GM18868 (cell line): ENCODE results near the gene AKT3.
A peak's percentile ranks its signal among the peaks of the same experiment; 100 is the strongest.

Experiments
- ATAC-seq: cut with Tn5 transposase; IDR thresholded peaks from one replicate; pipeline ENCODE4 v1.9.1; 2021; ENCODE audit warnings: mild to moderate bottlenecking, moderate library complexity; ENCODE audit not compliant: unreplicated experiment

AKT3 gene

DNA sequence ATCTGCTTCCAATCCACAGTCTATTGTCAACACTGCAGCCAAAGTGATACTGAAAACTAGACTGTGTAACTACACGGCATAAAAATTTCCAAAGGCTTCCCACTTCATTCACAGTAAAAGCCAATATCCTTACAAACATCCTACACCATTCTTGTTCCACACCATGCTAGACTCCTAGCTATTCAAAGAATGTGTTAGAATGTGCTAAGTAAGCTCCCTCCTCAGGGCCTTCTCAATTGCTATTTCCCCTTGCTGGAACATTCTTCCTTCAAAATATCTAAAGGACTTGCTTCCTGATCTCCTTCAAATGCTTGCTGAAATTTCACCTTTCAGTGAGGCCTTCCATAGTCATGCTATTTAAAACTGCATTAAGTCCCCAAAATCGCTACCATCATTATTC, 228.1 kb downstream of the AKT3 start:
- no peak for ATAC-seq

GRCh38 chr1:243620096-243620495, 229.9 kb downstream of the AKT3 start:
- ATAC-seq, result no peak

- ATAC-seq, result no peak
These were observed 240.3 kb downstream of the AKT3 start for GRCh38 chr1:243609698-243610097.

DNA sequence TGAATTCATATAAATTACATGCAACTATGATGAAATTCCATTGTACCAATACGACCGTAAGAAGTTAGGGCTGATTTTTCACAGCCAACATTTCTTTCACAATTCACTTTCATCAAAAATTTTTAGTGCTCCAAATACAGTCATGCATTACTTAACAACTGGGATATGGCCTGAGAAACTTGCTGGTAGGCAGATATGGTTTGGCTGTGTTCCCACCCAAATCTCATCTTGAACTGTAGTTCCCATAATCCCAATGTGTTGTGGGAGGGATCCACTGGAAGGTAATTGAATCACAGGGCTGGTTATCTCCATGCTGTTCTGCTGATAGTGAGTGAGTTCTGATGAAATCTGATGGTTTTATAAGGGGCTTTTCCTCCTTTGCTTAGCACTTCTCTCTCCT, 244.4 kb downstream of the AKT3 start:
- no peak for ATAC-seq

DNA sequence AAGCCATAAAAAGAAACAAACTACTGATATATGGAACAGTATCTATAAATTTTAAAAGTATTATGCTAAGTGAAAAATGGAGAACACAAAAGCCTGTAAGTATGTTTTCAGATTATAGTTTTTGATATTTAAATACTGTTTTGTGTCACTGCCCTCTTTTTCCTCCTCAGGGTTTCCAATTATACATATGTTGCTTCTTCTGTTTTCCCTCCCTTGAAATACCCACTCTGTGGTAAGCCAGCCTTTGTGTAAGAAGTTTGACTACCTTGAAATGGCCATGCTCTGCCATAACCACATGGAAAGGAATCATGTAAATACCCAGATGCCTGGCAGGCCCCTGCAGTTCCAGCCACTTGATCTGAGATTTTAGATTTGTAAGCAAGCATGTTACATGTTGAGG, 248.3 kb downstream of the AKT3 start:
- ATAC-seq, result no peak

GRCh38 chr1:243598433-243598832, 251.6 kb downstream of the AKT3 start:
- peak; percentile 48 for ATAC-seq

DNA sequence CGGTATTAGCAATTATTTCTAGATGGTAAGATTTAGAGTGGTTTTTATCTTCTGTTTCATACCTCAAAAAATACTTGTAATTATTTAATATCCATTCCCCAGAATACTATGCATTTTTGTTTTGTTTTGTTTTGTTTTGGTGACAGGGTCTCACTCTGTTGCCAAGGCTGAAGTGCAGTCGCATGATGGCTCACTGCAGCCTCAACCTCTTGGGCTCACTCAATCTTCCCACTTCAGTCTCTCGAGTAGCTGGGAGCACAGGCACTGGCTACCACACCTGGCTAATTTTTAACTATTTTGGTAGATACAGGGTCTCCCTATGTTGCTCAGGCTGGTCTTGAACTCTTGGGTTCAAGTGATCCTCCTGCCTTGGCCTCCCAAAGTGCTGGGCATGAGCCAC, 252.7 kb downstream of the AKT3 start:
- no peak for ATAC-seq

DNA sequence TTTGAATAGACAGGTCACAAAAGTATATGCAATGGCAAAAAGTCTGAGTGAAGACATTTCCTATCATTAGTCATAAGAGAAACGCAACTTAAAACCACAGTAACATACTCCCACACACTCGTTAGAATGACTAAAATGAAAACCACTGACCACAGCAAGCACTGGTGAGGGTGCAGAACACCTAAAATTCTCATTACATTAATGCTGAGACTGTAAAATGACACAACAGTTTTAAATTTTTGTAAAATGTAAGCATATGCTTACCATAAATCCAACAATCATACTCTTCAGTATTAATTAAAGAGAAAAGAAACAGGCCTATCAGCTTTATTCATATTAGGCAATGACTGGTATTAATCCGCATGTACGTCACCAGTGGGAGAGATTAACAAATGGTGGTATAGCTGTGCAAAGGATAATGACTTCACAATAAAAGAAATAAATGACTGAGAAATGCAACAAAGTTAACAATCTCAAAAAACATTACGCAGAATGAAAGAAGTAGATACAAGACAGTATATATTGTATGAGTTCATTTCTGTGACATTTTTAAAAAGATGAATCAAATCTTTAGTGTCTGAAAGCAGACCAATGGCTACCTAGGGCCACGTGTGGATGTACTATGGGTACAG, 253.5 kb downstream of the AKT3 start:
- peak; percentile 99 for ATAC-seq

- no peak for ATAC-seq
These were observed 254.4 kb downstream of the AKT3 start for GRCh38 chr1:243595527-243596210.

- no peak for ATAC-seq
These were observed 255.6 kb downstream of the AKT3 start for GRCh38 chr1:243594455-243594854.

DNA sequence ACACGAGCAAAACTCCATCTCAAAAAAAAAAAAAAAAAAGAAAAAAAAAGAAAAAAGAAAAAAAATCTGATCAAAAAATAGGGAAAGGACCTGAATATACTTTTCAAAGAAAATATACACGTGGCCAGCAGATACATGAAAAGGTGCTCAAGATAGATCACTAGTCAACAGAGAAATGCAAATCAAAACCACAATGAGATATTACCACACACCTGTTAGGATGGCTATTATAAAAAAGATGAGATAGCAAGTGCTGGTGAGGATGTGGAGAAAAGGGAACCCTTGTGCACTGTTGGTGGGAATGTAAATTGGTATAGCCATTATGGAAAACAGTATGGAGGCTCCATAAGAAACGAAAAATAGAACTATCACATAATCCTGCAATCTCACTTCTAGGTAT, 260.8 kb downstream of the AKT3 start:
- ATAC-seq, result peak; percentile 66

DNA sequence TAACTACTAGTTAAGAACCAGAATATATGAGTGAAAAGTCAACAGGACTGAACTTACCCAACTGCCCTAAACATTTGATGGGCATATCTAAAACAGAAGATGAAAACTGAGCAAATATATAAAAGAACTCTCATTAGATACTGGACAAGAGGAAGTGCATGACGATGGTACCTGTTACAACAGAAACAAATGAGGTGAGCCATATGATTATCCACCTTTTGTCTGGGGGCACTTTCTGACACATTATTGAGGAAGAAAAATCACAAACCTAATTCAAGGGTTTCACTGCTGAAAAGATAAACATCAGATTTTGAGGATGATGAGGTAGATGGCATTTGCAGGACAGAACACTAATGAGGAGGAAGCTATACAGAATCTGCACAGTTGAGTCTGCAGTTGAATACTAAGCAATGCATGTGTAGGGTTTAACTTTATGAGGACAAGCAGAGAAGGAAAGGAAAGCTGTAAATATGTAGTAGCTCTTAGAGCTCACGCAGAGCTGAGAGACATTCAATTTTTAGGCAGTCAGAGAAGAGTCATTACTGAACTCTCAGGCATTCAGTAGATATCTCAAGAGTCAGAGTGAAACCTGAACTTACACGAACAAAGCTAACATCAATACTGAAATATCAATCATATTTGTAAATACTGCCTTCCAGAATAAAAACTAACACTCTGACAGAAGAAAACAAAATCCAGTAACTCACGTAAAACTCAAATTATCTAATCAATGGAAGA, 262.1 kb downstream of the AKT3 start:
- ATAC-seq, result peak; percentile 96

GRCh38 chr1:243587285-243587684, 262.8 kb downstream of the AKT3 start:
- no peak for ATAC-seq

DNA sequence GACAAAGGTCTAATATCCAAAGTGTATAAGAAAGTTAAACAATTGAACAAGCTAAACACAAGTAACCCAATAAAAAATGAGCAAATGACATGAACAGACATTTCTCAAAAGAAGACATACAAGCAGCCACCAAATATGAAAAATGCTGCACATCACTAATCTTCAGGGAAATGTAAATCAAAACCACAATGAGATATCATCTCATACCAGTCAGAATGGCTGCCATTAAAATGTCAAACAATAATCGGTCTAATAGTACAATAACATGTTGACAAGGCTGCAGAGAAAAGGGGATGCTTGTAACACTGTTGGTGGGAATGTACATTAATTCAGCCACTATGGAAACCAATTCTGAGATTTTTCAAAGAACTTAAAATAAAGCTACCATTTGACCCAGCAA, 264.1 kb downstream of the AKT3 start:
- ATAC-seq, result no peak

GRCh38 chr1:243582326-243582725, 267.7 kb downstream of the AKT3 start:
- no peak for ATAC-seq

GRCh38 chr1:243580984-243581383, 269.1 kb downstream of the AKT3 start:
- no peak for ATAC-seq

DNA sequence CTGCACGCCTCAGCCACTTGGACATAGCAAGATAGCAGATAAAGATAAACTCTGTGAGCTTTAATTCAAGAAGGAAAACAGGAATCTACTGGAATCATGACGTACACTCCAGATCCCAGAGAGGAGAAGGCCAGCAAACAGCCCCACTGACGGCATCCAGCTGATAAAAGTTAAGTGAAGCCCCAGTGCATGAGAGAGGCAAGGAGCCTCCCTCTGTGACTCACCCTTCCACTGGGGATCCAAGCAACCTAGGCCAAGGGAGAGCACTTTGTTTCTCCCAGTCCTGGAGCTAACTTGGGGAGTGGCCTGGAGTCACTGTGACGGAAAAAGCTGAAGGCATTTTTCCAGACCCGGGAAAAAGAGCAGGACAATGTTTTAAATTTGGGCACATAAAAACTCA, 270.0 kb downstream of the AKT3 start:
- ATAC-seq, result no peak

DNA sequence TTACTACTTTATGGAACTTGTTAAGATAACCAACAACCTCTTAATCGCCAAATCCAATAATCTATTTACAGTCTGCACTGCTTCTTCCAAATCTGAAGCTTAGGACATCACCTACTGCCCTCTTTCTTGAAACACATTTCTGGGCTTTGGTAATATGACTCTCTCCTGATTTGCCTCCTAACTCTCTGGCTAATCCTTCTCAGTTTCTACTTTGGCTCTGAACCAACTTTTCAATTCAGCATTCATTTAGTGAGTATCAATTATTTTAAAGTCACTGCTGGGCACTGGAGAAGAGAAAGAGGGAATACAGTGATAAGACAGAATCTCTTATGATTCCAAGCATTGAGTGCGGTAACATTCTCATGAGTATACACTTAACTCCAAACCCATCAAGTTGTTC, 275.0 kb downstream of the AKT3 start:
- no peak for ATAC-seq

DNA sequence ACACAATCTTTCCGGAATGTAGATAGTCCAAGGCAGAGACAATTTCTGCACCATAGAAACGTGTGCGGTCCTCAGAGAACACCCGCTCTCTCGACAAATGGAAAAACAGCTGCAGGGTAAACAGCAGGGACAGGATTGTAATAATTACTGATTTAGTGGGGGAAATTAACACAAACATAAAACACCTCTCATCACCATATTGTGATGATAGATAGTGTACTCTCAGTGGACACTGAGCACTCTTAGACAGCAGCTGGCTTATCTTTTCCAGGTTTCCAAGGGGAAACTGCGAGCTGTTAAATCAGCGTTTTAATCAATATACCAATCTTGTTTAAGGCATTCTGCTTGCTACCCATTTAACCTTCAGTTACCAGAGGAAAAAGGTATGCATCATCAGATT, 277.1 kb downstream of the AKT3 start:
- ATAC-seq, result no peak

GRCh38 chr1:243568793-243569192, 281.2 kb downstream of the AKT3 start:
- no peak for ATAC-seq

DNA sequence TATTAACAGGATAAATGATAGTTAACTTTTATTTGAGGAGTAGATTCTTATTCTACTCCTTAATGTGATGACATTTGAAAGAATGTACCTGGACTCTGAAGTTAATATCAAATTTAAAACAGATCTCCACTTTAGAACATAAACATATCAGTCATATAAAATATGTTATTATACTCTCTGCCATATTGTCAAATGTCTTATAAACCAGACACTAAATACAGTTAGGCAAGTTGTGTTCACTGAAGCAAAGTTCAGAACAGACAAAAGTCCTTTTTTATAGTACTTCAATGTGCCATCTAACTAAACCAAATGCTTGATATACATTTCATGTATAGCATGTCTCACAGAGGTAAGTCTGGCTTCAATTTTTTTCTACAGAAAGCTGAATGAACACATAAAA, 285.2 kb downstream of the AKT3 start:
- no peak for ATAC-seq

DNA sequence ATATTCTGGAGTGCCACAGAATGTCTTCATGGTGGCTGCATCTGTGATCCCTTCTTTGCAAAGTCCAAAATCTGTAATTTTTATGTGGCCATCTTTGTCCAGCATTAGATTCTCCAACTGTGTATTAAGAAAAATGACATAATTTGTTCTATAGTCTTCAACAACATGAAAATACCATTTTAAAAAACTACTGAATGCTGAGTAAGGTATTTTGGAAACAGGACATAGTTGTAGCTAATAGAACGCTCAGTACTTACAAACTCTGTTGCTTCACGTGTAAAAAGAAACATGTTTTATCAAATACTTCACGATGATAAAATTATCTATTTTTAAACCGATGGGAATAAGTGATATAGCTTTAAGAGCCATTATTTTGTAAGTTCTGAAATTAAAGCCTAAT, 286.3 kb downstream of the AKT3 start:
- ATAC-seq, result no peak
